HG02763 (cell line): ENCODE results near the gene LRRC4.

ENCODE experiments used
- ATAC-seq: cut with Tn5 transposase; IDR thresholded peaks from one replicate; pipeline ENCODE4 v1.9.1; 2021; ENCODE audit warnings: mild to moderate bottlenecking, moderate library complexity; ENCODE audit not compliant: unreplicated experiment

LRRC4 gene

GRCh38 chr7:128059143-128059988 is 28.1 kb upstream of the LRRC4 start:
- ATAC-seq = no peak

- no peak for ATAC-seq
Observed at GRCh38 chr7:128057909-128058308, 26.7 kb upstream of the LRRC4 start.

- ATAC-seq = no peak
Observed at GRCh38 chr7:128056901-128057300, 25.7 kb upstream of the LRRC4 start.

- no peak for ATAC-seq
Observed at GRCh38 chr7:128055637-128056036, 24.4 kb upstream of the LRRC4 start.

GRCh38 chr7:128054511-128054910 is 23.3 kb upstream of the LRRC4 start:
- ATAC-seq = no peak

- no peak for ATAC-seq
Observed at GRCh38 chr7:128053991-128054390, 22.8 kb upstream of the LRRC4 start.

GRCh38 chr7:128053023-128053422 is 21.8 kb upstream of the LRRC4 start:
- no peak for ATAC-seq

GRCh38 chr7:128052404-128052803 is 21.2 kb upstream of the LRRC4 start:
- no peak for ATAC-seq

GRCh38 chr7:128045766-128046165 is 14.5 kb upstream of the LRRC4 start:
- ATAC-seq = no peak

GRCh38 chr7:128045158-128045557 is 13.9 kb upstream of the LRRC4 start:
- no peak for ATAC-seq

GRCh38 chr7:128044064-128044463 is 12.8 kb upstream of the LRRC4 start:
- ATAC-seq = no peak

GRCh38 chr7:128042012-128042411 is 10.8 kb upstream of the LRRC4 start:
- ATAC-seq = no peak

GRCh38 chr7:128041203-128041602 is 10.0 kb upstream of the LRRC4 start:
- ATAC-seq = no peak

- no peak for ATAC-seq
Observed at GRCh38 chr7:128040205-128040604, 9.0 kb upstream of the LRRC4 start.

- ATAC-seq = no peak
Observed at GRCh38 chr7:128039544-128039953, 8.3 kb upstream of the LRRC4 start.

- peak; percentile 38 for ATAC-seq
Observed at GRCh38 chr7:128037880-128038619, 6.8 kb upstream of the LRRC4 start.

- ATAC-seq = no peak
Observed at GRCh38 chr7:128037081-128037480, 5.8 kb upstream of the LRRC4 start.

- ATAC-seq = peak; percentile 36
Observed at GRCh38 chr7:128036226-128036940, 5.1 kb upstream of the LRRC4 start.

GRCh38 chr7:128035712-128036111 is 4.5 kb upstream of the LRRC4 start:
- no peak for ATAC-seq

GRCh38 chr7:128034825-128035224 is 3.6 kb upstream of the LRRC4 start:
- ATAC-seq = no peak

- ATAC-seq = no peak
Observed at GRCh38 chr7:128033246-128033645, 2.0 kb upstream of the LRRC4 start.
